ENCODE data around the gene TMOD2.

TMOD2 gene

DNA sequence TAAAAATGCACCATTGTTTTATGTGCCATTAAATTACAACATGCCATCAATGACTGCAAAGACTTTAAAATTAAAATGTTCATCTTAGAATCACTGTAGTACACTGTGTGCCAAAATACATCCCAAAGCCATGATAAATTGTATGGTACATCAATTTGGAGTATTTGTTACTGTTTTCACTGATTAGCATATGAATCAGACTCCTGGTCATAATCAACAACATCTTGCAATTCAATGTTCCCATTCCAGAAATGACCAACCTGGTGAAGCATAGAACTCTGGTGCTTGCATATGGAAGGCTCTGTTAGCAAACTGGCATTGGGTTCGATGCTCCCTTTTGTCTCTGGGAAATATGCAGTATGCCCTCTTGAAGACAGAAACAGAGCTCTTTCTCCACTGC, 36.5 kb upstream of the TMOD2 start:
- no peak overlapping the region for H3K27ac ChIP-seq
- TF ChIP-seq ZFX (IDR thresholded peaks at IDR 0.05; ENCODE audit: borderline replicate concordance): no peak
- TF ChIP-seq, protein P1, sequence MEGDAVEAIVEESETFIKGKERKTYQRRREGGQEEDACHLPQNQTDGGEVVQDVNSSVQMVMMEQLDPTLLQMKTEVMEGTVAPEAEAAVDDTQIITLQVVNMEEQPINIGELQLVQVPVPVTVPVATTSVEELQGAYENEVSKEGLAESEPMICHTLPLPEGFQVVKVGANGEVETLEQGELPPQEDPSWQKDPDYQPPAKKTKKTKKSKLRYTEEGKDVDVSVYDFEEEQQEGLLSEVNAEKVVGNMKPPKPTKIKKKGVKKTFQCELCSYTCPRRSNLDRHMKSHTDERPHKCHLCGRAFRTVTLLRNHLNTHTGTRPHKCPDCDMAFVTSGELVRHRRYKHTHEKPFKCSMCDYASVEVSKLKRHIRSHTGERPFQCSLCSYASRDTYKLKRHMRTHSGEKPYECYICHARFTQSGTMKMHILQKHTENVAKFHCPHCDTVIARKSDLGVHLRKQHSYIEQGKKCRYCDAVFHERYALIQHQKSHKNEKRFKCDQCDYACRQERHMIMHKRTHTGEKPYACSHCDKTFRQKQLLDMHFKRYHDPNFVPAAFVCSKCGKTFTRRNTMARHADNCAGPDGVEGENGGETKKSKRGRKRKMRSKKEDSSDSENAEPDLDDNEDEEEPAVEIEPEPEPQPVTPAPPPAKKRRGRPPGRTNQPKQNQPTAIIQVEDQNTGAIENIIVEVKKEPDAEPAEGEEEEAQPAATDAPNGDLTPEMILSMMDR (IDR thresholded peaks at IDR 0.05): no peak

- TF ChIP-seq ZFX (IDR thresholded peaks at IDR 0.05; ENCODE audit: borderline replicate concordance): no peak
- TF ChIP-seq, protein P1 (IDR thresholded peaks at IDR 0.05): no peak
- H3K27ac ChIP-seq: no peak overlapping the region
Observed at GRCh38 chr15:51718219-51718618, 33.2 kb upstream of the TMOD2 start.

DNA sequence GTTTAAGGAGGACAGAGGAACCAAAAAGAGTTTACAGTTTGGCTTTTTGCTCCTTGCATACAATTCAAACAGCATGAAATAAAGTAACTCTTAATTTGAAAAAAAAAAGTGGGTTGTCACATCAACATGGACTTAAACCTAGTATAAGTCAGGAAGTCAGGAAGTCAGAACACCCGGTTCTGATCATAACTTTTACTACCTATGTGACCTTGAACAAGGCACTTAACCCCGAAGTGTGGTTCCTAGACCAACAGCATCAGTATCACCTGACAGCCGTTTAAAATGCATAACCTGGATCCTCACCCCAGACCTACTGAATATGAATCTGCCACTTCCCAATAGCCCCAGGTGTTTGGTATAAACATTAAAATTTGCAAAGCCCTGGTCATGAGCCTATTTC, 32.7 kb upstream of the TMOD2 start:
- H3K27ac ChIP-seq: no peak overlapping the region
- TF ChIP-seq, protein P1 (IDR thresholded peaks at IDR 0.05): no peak
- TF ChIP-seq ZFX (IDR thresholded peaks at IDR 0.05; ENCODE audit: borderline replicate concordance): no peak

- no peak overlapping the region for H3K27ac ChIP-seq
- no peak for TF ChIP-seq ZFX (IDR thresholded peaks at IDR 0.05; ENCODE audit: borderline replicate concordance)
- TF ChIP-seq, protein P1 (IDR thresholded peaks at IDR 0.05): no peak
Observed at GRCh38 chr15:51720201-51720995, 31.0 kb upstream of the TMOD2 start.

DNA sequence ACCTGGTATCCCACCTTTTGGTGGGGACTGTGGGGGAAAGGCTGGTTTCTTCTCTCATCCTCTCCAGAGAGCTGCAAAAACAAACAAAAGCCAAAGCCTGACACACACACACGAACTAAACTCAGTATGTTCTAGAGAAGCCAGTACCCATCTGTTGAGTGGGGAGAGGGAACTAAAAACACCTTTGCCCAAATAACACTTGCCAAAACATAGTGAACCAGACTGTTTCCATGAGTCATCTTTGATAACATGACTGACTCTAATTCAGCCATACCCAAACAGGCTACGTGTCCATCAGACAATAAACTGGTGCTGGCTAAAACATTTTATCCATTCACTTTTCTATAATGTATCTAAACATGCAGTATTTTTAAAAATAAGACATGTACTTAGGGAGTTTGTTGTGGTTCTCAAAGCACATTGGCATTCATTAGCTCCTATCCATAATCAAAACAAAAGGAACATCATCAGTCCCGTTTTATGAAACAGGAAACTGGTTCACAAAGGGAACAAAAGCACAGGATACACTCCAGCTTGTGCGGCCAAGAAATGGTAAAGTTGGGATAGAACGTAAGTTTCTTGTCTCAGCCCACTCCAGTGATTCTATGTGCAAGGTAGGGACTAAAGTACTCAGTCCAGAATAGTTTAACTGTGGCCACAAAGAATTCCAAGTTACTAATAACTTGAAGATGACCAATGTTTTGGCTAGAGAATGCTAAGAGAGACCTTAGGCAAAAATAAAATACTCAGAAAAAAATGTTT, 30.0 kb upstream of the TMOD2 start:
- no peak overlapping the region for H3K27ac ChIP-seq
- no peak for TF ChIP-seq ZFX (IDR thresholded peaks at IDR 0.05; ENCODE audit: borderline replicate concordance)
- TF ChIP-seq, protein P1 (IDR thresholded peaks at IDR 0.05): no peak

DNA sequence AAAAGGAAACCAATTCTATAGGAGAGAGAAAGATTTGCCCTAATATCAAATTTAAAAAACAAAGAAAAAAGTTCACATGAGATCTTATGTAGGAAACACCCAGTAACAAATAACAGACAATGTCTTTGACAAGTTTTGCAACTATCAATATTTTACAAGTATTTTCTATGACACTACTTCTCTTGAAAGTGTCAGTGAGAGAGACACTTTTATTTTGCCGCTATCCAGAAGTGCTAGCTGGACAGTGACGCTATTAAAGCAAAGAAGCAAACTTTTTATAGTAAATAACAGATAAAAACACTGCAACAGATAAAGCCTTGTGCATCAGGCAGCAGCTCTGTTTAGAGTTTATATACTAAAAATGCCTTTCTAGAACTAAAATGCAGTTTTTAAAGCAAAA, 27.2 kb upstream of the TMOD2 start:
- TF ChIP-seq, protein P1 (IDR thresholded peaks at IDR 0.05): no peak
- TF ChIP-seq ZFX (IDR thresholded peaks at IDR 0.05; ENCODE audit: borderline replicate concordance): no peak
- H3K27ac ChIP-seq: no peak overlapping the region

DNA sequence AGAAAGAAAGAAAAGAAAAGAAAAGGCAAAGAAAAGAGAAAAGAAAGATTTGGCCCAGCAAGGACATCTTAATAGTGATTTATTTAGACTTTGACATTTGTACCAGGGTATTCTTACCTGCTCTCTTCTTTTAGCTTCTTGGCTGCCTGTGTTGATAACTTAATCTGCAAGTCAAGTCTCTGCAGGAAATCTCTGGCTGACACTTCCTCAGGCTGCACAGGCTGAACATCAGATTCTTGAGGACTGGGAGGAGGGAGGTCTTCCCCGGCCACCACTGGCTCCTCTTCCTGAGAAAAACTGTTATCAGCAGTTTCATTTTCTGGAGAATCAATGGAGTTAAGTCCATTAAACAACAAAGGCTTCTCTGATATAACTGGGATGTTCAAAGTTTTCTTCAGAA, 26.7 kb upstream of the TMOD2 start:
- TF ChIP-seq, protein P1 (IDR thresholded peaks at IDR 0.05): no peak
- TF ChIP-seq ZFX (IDR thresholded peaks at IDR 0.05; ENCODE audit: borderline replicate concordance): no peak
- H3K27ac ChIP-seq: no peak overlapping the region
